MCF 10A (cell line): ENCODE results near the gene UNC119. TPM values are rescaled to one million over a fixed set of nuclear protein-coding genes. Genes with fewer than 3 reads are reported as not detected.

Experiments used
- BruUV-seq: library from RNA; stranded (reverse); fragments of 400-500 nt; replicated peaks from 2 replicates; lab custom pipeline; 2021; lab: Mats Ljungman, UMichigan
- CTCF ChIA-PET: fragments of 300-600 bp; sonication (Branson Sonifier 250); formaldehyde crosslinking; extraction: SDS; loops from one replicate; lab custom pipeline; 2021; ENCODE audit warnings: antibody characterized with exemption, inconsistent platforms; lab: Yijun Ruan, JAX
- POLR2A ChIA-PET: fragments of 300-600, 350-650 bp; sonication (Branson Sonifier 250); formaldehyde crosslinking; extraction: SDS; loops from one replicate; lab custom pipeline; 2020; ENCODE audit warnings: antibody characterized with exemption, inconsistent platforms; lab: Yijun Ruan, JAX
- DNase-seq: peaks from one replicate; pipeline ENCODE4 v3.0.0-alpha.2; 2018; ENCODE audit not compliant: unreplicated experiment
- H3K27ac Mint-ChIP-seq: one replicate; pipeline ENCODE4 v1.8.0; 2022; ENCODE audit warnings: mild to moderate bottlenecking, low read depth, mixed read lengths; ENCODE audit not compliant: unreplicated experiment
- H3K27me3 Mint-ChIP-seq: one replicate; pipeline ENCODE4 v1.8.0; 2022; ENCODE audit warnings: mixed read lengths; ENCODE audit not compliant: insufficient read depth, unreplicated experiment
- H3K36me3 Mint-ChIP-seq: one replicate; pipeline ENCODE4 v1.8.0; 2022; ENCODE audit warnings: mild to moderate bottlenecking, moderate library complexity, mixed read lengths; ENCODE audit not compliant: insufficient read depth, unreplicated experiment
- H3K4me1 Mint-ChIP-seq: one replicate; pipeline ENCODE4 v1.8.0; 2022; ENCODE audit warnings: mixed read lengths; ENCODE audit not compliant: insufficient read depth, unreplicated experiment
- H3K4me3 Mint-ChIP-seq: one replicate; pipeline ENCODE4 v1.8.0; 2022; ENCODE audit warnings: mild to moderate bottlenecking, moderate library complexity, mixed read lengths; ENCODE audit not compliant: unreplicated experiment
- H3K9me3 Mint-ChIP-seq: one replicate; pipeline ENCODE4 v1.8.0; 2022; ENCODE audit warnings: mixed read lengths; ENCODE audit not compliant: unreplicated experiment
- CTCF ChIP-seq: fragments of 200-600 bp; IDR thresholded peaks from one replicate; pipeline ENCODE4 v1.8.0; 2022; ENCODE audit warnings: antibody characterized with exemption, mild to moderate bottlenecking; ENCODE audit not compliant: unreplicated experiment
- intact Hi-C: fragments of 100-400 bp; cut with micrococcal nuclease; formaldehyde crosslinking; loops from 2 replicates; pipeline ENCODE4 v1.14.1; 2022
- total RNA-seq: library from RNA; stranded (reverse); gene quantifications from 2 replicates; pipeline ENCODE4 v1.2.3, GENCODE V29; 2022

Gene UNC119
- total RNA-seq, 1 experiment from 2014 or later, result 12.5 TPM

GRCh38 chr17:28526381-28526780, 26.0 kb downstream of the UNC119 start:
- ChIA-PET POLR2A (interaction anchor here (0.6 to 1.6 kb wide), 4 partner anchors 9 to 183 kb away, joined by 3 to 7 read pairs (median 3); no protein-coding TSS in a partner anchor), CTCF (interaction anchor here (0.6 to 1.8 kb wide), 4 partner anchors 8 to 23 kb away, joined by 3 to 6 read pairs (median 5); no protein-coding TSS in a partner anchor)
- no peak overlapping the region for H3K4me3 Mint-ChIP-seq
- DNase-seq, result no peak
- H3K9me3 Mint-ChIP-seq, result no peaks in the 10 kb centered on the region
- H3K36me3 Mint-ChIP-seq, result no peaks in the 10 kb centered on the region
- no peak for TF ChIP-seq CTCF
- no peak overlapping the region for H3K27ac Mint-ChIP-seq
- BruUV-seq, result no TSS peak
- intact Hi-C loops, result no loop called here
- H3K27me3 Mint-ChIP-seq, result no peaks in the 10 kb centered on the region
- H3K4me1 Mint-ChIP-seq, result peaks cover 33% of the 10 kb centered on the region

GRCh38 chr17:28524476-28525424, 27.7 kb downstream of the UNC119 start:
- H3K9me3 Mint-ChIP-seq, result no peaks in the 10 kb centered on the region
- TF ChIP-seq CTCF, result no peak
- no peak overlapping the region for H3K4me3 Mint-ChIP-seq
- BruUV-seq, result no TSS peak
- DNase-seq, result peak; percentile 83
- peaks cover 33% of the 10 kb centered on the region for H3K4me1 Mint-ChIP-seq
- POLR2A ChIA-PET, result interaction anchor here (0.6 to 1.4 kb wide), 6 partner anchors 11 to 235 kb away, joined by 3 to 7 read pairs (median 3); no protein-coding TSS in a partner anchor
- H3K27ac Mint-ChIP-seq, result peak overlapping the region; percentile 80
- intact Hi-C loops, result no loop called here
- H3K27me3 Mint-ChIP-seq, result no peaks in the 10 kb centered on the region
- H3K36me3 Mint-ChIP-seq, result no peaks in the 10 kb centered on the region
- CTCF ChIA-PET, result interaction anchor here (0.5 to 1.1 kb wide), 2 partner anchors 22 to 23 kb away, joined by 3 to 4 read pairs; no protein-coding TSS in a partner anchor

- no peaks in the 10 kb centered on the region for H3K9me3 Mint-ChIP-seq
- intact Hi-C loops, result no loop called here
These were observed 28.5 kb downstream of the UNC119 start for GRCh38 chr17:28523876-28524275.

More at GRCh38 chr17:28523876-28524275, 28.5 kb downstream of the UNC119 start:
- Mint-ChIP-seq H3K4me1 (peaks cover 33% of the 10 kb centered on the region), H3K27me3 (no peaks in the 10 kb centered on the region), H3K27ac (peak overlapping the region; percentile 80), H3K4me3 (no peak overlapping the region), H3K36me3 (peaks cover 4% of the 10 kb centered on the region)
- DNase-seq, result no peak
- TF ChIP-seq CTCF, result no peak
- ChIA-PET POLR2A (interaction anchor here (0.7 kb wide), 1 partner anchor 12 kb away, joined by 3 read pairs; no protein-coding TSS in a partner anchor), CTCF (no interaction called here)
- no TSS peak for BruUV-seq
